PC-9 (cell line): Measurements from ENCODE around the gene PCMT1.
A peak's percentile ranks its signal among the peaks of the same experiment; 100 is the strongest.

Experiments used
- CTCF ChIP-seq: fragments of 200-600 bp; sonication (generic); conservative IDR thresholded peaks from 2 replicates; pipeline ENCODE4 v1.6.1; 2017; ENCODE audit warnings: mixed run types, antibody characterized with exemption, mild to moderate bottlenecking, moderate library complexity
- EZH2 ChIP-seq: fragments of 200-600 bp; sonication (generic); IDR thresholded peaks from 2 replicates; pipeline ENCODE4 v1.8.0; 2017; ENCODE audit warnings: antibody characterized with exemption, low read depth

DNA sequence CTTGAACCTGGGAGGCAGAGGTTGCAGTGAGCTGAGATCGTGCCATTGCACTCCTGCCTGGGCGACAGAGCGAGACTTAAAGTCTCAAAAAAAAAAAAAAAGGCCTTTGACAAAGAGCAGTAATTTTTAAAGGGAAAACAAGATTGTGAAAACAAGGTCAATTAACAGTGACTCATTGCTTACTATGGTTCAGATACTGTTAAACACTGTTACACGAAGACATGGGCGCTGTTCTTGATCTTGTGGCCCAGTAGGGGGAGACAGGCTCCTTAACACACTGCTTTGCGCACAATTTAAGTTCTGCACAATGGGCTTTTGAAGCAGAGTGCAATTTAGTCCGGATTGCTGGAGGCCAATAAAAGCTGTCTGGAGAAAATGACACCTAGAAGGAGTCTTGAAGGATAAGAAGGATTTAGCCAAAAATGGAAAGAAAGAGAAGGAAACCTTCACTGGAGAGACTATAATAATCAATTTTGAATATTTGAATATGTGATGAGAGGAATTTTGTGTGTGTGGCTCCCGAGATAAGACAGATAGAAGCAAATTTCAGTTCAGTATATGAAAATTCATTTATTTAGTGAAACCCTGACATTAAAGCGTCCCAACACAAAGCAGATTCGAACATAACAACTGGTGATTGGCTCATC, 25.6 kb upstream of the PCMT1 start:
- TF ChIP-seq EZH2, result no peak
- TF ChIP-seq CTCF, result peak; percentile 66
